Putamen (tissue), 1 donor: ENCODE results near the gene SLC9A9.
"Not testable (repeated sequence)": the region's sequence is repeated elsewhere in the genome, so short reads cannot be mapped to it uniquely, and the experiment has no call there.

Experiments used
- DNase-seq: peaks from one replicate; pipeline ENCODE4 v3.0.0-alpha.2; 2016; ENCODE audit warnings: low spot score

Gene SLC9A9

DNA sequence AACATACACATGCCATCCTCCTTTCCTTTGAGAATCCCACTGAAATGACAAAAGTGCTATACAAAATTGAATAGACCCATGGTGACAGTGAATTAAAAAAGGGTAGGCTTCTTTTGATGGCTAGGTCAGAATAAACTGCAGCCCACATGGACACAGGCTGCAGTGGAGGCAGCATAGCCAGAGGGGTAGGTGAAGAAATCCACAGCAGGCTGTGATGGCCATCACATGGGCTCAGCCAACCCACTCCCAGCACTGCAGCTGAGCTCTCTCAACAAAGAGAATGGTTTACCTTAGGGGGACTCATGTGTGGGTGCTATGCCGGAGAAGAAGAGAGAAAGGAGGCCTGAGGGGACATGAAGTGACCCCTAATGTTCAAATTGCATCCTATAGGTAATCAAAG lies 397.6 kb downstream of the SLC9A9 start:
- no peak for DNase-seq

DNA sequence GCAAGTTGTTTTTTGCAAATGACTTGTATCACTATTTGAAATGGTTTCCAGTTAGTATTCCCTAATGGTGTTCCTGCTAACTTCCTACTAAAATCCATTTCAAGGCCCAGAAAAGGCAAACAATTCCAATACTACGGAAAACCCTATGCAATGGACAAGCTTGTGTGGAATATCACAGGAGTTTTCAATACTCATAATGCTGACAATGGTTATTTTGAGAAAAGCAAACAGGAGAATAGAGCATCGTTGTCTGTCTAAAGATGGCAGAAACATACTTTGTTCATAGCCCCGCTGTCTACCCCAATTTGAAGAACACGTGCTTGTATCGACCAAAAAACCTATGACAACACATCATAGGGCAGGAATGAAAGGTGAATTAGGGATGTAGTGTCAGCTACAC lies 400.8 kb downstream of the SLC9A9 start:
- DNase-seq, result no peak

DNA sequence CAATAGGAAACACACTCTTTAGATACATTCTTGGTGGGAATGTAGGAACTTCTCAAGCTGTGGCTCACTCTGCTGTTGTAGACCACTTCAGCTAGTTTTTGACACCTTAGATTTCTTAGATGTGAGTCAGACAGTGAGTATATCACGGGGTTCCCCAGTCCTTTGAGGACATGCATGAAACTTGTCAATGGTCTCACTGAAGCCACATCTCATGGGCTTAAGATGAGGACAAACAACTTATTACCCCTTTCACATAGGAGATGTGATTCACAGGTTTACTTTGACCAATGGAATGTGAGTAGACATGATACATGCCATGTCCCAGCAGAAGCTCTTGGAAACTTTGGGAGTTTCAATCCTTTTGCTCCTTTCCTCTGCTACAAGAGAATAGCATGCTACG lies 403.1 kb downstream of the SLC9A9 start:
- DNase-seq, result no peak

DNA sequence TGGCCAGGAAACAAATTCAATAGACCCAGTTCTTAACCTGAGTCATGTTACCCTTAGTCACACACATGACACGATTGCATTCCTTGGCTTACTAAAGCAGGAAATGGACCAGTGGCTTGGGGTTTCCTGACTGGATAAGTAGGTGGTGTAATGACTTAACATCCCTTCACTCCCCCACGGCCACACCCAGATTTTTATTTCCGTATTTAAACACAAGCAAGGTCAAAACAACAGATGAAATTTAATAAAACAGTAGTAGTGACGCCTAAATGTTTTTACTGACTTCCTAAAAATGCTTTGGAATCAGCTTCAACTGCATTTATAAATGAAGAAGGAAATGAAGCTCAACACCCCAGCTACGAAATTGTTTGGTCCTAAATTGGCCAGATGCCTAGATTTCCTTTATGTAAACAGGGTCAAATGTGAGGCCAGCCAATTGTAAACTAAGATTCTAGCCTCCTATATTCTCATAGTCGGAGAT lies 404.4 kb downstream of the SLC9A9 start:
- peak; percentile 19 for DNase-seq

DNA sequence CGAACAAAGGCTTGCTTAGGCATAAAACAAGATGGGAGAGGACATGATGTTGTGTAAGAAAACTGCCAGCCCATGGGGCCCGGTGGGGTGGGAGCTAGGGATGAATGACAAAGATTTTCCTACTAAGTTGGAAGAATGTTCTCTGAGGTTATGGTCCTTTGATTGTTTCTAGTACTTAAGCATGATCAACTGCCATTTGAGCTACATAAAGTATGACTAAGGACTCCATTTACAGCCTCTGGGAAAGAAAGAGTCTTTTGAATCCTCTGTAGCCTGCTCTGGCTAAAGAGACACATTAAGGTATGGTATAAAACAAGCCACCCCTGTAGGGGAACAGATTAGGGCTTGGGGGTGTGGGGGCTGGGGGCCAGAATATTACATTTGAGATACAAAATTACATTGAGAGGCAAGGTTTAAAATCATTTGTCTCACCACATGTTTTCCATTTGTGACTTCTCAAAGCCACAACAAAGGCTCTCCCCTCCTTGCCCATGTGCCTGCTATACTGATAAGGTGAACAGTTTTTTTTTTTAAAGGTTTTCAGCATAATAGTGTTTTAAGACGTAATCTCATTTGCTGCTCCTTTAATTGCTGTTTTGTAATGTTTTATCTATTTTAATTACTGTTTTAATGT lies 405.3 kb downstream of the SLC9A9 start:
- DNase-seq, result no peak

DNA sequence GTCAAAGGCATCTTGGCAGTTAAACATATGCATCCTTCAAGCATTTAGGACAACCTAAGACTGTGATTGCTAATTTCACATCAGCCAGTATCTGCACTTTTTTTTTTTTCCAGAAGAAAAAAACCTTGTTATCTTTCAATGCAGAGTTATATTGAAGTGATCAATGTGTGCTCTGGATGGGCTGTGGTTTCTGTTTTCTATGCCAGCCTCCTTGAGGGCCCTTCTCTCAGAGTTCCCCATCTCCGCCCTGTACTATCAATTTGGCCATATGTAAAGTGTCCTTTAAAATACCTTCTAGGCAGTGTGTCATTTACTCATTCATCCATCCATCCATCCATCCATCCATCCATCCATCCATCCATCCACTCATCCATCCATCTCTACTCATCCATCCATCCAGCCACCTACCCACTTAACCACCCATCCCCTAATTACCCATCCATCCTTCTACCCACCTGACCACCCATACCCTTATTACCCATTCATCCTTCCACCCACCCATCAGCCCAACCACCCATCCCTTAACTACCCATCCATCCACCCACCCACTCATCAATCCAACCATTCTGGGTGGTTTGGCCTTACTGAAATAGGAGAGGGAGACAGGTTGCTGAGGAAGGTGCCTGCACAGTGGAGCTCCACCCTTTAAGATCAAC lies 406.6 kb downstream of the SLC9A9 start:
- no peak for DNase-seq

DNA sequence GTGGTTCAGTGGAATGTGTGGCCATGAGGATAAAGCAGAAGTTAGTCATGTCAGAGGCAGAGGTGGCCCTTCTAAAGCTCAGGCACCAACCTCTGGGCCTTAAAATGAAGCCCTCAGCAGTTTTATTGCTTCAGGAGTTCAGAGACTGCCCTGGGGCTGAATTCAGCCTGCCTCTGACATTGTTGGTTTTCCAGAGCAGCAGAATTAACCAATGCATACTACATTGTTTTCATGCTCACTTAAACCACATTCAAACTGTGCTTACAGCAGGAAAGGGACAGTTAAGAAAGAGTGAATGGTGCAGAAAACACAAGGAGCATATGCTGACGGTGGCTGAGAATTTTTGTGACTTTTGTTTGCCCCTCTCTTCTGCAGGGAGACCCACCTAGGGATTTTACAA lies 408.5 kb downstream of the SLC9A9 start:
- no peak for DNase-seq

DNA sequence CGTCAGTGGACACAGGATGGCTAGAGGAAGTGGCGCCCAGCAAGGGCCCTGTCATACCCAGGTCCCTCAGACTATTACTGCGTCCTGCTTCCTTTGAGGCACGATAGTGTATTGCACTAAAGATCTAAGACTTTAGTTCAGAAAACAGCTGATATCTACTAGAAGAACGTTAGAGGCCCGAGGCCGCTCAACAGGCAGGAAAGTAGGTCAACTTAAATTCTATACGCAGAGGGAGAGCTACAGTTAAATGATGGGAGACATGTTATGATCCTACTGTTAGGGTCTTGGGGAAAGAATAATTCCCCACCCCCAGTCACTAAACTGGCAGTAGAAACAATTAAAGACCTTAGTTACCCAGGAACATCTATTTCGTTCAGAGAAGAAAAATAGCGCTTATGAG lies 410.9 kb downstream of the SLC9A9 start:
- DNase-seq, result no peak

DNA sequence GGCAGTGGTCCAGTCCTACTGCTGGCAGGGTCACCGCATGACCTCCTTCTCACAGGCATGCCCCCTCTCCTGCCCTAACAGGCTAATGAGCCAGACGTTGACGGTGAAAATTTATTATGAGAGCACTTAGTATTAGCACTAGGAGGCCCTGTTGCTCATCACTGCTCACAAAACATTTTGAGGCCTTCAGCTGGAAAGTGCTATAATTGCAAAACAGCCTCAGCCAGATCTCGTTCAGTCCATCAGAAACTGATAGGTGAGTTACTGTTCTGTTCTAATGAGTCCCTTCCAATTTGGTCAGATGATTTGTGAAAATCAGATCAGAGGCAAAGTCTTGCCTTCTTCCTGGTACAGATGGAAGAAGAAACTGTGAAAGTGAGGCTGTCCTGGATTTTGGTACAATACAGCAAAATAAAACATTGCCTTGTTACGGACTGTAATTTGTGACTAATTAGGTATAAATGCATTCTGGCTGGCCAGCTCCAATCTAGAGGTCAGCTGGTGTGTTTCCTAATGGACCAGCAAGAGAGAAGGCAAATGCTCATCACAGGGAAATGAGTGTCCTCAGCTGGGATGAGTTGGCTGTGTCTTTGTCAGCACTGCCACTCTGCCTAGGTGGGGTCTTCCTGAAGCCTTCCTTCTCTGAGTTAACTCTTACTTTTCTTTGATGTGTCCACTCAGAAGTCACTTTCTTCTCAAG lies 411.9 kb downstream of the SLC9A9 start:
- DNase-seq, result no peak

DNA sequence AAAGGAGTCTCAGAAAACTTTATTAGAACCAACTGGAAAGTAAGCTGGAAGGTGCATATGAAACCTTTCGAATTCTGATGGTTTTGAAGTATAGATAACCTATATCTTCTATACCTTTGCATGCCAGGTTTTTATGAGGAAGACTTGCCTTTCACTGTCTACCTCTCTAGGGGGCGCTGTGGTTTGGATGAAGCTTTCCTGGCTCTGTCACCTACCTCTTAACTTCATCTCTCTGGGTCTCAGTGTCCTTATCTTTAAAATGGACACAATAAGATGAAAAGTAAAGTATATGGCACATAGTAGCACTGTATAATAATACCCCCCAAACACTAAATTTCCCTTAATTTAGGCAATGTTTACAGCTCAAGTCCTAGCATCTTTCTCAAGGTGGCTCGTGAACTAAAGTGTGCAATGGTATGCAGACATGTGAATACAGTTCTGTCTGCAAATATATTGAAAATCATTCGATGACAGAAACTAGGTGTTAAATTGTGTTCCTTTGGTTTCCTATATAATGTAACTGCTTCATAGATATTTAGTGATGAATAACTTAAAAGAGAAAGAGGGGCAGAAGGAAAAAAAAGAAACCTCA lies 414.4 kb downstream of the SLC9A9 start:
- no peak for DNase-seq

DNA sequence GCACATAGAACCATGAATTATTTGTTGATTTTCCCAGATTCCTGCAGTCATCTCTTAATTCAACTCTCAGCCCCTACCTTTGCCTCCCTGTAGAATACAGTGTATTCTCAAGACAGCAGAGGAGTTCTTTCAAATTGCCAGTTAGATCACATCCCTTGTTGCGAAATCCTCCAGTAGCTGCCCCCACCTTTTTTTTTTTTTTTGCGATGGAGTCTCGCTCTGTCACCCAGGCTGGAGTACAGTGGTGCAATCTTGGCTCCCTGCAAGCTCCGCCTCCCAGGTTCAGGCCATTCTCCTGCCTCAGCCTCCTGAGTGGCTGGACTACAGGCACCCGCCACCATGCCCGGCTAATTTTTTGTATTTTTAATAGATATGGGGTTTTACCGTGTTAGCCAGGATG lies 417.0 kb downstream of the SLC9A9 start:
- not testable (repeated sequence) for DNase-seq

DNA sequence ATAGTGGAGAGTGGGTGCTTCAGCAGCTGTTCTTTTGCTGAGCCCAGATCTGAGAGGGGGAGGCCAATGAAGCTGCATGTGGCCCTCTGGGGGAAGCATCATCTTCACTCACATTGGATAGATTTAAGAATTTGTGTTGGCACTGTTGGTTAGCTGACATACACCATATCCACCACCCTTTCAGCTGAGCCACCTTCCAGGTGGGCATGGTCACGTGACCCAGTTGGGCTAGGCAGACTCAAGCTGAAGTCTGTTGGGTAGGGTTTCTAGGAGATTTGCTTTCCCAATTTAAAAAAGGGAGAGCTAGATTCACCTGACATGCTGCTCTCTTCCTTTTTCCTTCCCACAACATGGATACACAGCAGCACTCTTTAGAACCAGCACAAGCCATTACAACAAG lies 417.7 kb downstream of the SLC9A9 start:
- no peak for DNase-seq

DNA sequence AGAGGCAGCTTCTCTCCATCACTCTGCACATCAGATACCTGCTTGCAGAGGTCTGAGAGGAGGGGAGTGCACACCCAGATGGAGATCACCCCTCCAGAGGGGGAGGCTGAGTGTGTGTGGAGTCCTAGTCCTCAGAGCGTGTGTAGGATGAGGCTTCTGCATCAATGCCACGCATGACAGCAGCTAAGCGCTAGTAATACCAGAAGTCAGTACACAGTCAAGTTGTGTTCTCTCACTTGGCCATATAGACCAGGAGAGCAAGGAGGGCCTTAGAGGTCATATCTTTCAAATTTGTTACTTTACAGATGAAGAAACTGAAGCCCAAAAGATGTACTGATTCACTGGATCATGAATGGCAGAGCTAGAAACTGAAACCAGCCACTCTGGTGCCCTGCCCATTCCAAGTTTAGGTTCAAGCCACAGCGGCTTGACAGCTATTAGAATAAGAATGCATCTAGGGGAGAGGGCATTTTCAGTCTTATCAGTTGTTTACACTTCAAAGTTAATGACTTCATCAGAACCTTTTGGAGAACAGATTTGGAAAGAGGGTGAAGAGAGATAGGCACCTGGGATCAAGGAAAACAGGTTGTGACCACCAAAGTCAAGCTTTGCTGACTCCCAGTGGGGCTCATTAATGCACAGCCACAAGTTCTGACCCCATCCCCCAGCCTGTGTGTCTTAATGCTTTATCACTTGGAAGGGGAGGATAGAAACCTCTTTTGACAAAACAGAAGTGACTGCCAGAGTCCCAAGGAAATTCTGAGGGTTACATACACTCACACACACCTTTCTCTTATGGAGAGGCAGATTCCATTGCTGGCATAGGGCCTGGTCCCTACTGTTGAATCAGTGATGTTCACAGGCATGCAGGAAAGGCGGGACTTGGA lies 418.4 kb downstream of the SLC9A9 start:
- no peak for DNase-seq

DNA sequence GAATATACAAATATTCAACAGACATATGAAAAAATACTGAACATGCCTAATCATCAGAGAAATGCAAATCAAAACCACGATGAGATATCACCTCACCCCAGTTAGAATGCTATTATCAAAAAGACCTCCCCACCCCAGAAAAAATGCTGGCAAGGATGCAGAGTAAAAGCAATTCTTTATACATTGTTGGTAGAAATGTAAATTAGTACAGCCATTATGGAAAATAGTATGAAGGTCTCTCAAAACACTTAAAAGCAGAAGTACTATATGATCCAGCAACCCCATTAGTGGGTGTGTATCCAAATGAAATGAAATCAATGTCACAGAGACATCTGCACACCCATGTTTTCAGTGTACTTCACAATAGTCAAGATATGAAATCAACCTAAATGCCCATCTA lies 420.0 kb downstream of the SLC9A9 start:
- DNase-seq, result no peak

DNA sequence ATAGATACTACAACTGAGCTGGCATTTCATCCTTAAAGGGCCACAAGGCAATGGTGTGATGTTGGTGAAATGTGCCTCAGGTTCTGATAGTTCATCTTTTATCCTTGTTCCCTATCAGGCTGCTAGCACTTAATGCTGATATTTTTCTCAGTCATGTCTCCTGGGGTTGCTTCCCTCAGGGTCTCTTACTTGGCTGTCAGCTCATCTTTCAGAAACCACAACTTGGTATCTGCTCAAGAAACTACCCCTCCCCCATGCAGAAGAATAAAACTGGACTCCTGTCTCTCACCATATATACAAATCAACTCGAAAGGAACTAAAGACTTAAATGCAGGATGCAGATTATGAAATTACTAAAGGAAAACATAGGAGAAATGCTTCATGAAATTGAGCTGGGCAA lies 420.6 kb downstream of the SLC9A9 start:
- no peak for DNase-seq

DNA sequence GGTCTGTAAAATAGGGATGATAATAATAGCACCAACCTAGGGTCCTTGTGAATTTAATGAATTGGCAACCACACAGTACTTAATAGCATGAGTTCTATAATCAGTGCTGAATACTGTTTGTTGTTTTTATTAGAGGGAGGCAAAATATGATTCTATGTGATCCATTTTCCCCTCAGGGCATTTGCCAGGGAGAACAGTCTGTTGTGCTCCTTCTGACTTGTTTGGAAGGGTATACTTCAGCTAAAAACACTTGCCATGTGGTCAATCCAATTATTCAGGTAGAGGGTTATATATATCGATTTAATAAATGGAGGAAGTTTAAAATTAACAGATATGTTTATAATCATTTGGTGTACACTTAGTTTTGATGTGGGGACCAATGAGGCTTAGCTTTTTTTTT lies 423.4 kb downstream of the SLC9A9 start:
- DNase-seq, result no peak

DNA sequence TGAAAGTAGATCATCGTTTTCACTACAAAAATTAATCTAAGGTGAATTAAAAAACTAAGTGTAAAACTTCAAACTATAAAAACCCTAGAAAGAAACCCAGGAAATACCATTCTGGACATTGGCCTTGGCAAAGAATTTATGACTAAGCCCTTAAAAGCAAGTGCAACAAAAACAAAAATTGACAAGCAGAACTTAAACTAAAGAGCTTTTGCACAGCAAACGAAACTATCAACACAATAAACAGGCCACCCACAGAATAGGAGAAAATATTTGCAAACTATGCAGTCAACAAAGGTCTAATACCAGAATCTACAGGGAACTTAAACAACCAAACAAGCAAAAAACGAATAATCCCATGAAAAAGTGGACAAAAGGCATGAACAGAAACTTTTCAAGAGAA lies 426.7 kb downstream of the SLC9A9 start:
- DNase-seq, result no peak

DNA sequence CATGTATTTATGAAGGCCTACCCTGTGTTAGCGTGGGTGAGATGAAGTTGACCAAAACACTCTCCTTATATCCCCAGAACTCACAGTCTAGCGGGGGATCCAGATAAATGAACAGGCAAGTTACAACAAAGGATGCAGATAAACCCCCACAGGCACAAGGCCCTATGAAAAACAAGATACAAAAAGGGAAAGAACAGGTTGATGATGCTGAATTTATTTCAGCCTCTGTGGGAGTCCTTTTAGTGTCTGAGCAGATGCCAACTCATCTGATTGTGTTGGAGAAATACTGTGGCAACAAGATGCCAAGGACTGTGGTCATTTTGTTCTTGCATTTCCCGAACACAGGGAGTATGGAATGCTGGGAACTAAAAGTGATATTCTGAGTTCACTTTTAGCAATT lies 428.7 kb downstream of the SLC9A9 start:
- DNase-seq, result no peak

DNA sequence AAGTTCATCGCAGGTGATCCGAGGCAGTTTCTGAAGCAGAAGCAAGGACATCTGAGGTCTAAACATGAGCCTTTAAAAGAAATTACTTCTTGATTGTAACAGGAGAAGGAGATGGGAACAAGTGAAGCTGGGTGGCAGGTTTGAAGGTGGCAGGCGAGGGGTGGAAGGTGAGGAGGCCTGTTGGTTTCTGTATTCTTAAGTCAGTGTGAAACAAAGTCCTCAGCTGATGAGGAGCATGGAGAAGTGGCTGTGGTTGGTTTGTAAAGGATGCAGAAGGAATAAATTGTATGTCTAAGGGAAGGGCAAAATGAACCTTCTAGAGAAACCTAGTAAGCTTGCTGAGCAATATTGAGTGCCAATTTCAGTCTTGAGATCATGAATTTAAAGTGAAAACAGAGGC lies 429.9 kb downstream of the SLC9A9 start:
- no peak for DNase-seq

DNA sequence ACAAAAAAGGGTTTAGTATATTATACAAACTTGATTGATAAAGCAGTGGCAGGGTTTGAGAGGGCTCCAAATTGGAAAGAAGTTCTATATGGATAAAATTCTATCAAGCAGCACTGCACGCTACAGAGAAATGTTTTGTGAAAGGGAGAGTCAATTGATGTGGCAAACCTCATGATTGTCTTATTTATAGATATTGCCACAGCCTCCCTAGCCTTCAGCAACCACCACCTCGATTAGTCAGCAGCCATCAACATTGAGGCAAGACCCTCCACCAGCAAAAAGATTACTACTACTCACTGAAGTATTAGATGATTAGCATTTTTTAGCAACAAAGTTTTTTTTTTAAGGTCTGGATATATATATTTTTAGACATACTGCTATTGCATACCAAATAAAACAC lies 432.0 kb downstream of the SLC9A9 start:
- no peak for DNase-seq

DNA sequence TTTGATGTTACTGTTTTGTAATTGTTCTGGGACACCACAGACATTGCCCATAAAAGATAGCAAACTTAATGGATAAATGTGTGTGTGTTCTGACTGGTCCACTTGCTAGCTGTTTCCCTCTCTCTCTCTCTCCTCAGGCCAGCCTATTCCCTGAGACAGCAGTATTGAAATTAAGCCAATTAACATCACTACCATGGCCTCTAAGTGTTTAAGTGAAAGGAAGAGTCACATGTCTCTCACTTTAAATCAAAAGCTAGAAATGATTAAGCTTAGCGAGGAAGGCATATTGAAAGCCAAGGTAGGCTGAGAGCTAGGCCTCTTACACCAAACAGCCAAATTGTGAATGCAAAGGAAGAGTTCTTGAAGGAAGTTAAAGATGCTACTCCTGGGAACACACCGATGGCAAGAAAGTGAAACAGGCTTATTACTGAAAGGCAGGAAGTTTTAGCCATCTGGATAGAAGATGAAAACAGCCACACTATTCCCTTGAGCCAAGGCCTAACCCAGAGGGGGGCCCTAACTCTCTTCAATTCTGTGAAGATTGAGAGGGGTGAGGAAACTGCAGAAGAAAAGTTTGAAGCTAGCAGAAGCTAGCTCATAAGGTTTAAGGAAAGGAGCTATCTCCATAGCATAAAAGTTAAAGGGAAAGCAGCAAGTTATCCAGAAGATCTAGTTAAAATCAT lies 433.6 kb downstream of the SLC9A9 start:
- DNase-seq, result no peak
